Liver (tissue), 9 donors: ENCODE data around the gene PRR13. TPM values are rescaled to one million over a fixed set of nuclear protein-coding genes. Genes with fewer than 3 reads are reported as not detected.
"Not testable (repeated sequence)": the region's sequence is repeated elsewhere in the genome, so short reads cannot be mapped to it uniquely, and the experiment has no call there.

Experiments used
- DNase-seq: peaks from one replicate; pipeline ENCODE4 v3.0.0-alpha.2; 2017; ENCODE audit warnings: low spot score
- H3K27ac ChIP-seq, 2 donors: one replicate each; pipeline ENCODE4 v1.7.0; 2013; ENCODE audit warnings: inconsistent platforms in 2 of 2, low read length in 2 of 2, control low read depth in 1 of 2, low read depth in 1 of 2, mild to moderate bottlenecking in 1 of 2
- H3K27me3 ChIP-seq, 4 donors: one replicate each; pipeline versions ENCODE4 v1.6.1 to v1.7.0; 2013; ENCODE audit warnings: low read length in 3 of 4, inconsistent platforms in 1 of 4, mild to moderate bottlenecking in 1 of 4, moderate library complexity in 1 of 4; ENCODE audit not compliant: control insufficient read depth in 4 of 4, insufficient read depth in 4 of 4
- H3K36me3 ChIP-seq, 4 donors: one replicate each; pipeline versions ENCODE4 v1.6.1 to v1.7.0; 2013; ENCODE audit warnings: low read length in 3 of 4, mild to moderate bottlenecking in 3 of 4, low read depth in 1 of 4, moderate library complexity in 1 of 4; ENCODE audit not compliant: control insufficient read depth in 4 of 4, insufficient read depth in 3 of 4
- H3K4me1 ChIP-seq, 4 donors: one replicate each; pipeline versions ENCODE4 v1.6.1 to v1.7.0; 2013; ENCODE audit warnings: low read length in 3 of 4, mild to moderate bottlenecking in 3 of 4, moderate library complexity in 1 of 4; ENCODE audit not compliant: control insufficient read depth in 4 of 4, insufficient read depth in 4 of 4
- H3K4me3 ChIP-seq, 3 donors: one replicate each; pipeline versions ENCODE4 v1.6.1 to v1.7.0; 2013; ENCODE audit warnings: low read length in 3 of 3, control low read depth in 1 of 3, low read depth in 1 of 3, mild to moderate bottlenecking in 1 of 3
- H3K9ac ChIP-seq, 2 donors: one replicate each; pipeline ENCODE4 v1.7.0; 2013; ENCODE audit warnings: low read length in 2 of 2, mild to moderate bottlenecking in 2 of 2, moderate library complexity in 2 of 2, control low read depth in 1 of 2, low read depth in 1 of 2
- H3K9me3 ChIP-seq, 4 donors: one replicate each; pipeline versions ENCODE4 v1.6.1 to v1.7.0; 2013; ENCODE audit warnings: low read length in 3 of 4; ENCODE audit not compliant: control insufficient read depth in 4 of 4
- EGR1 ChIP-seq, 2 donors: IDR thresholded peaks; 2 replicates each; pipeline ENCODE4 v1.6.1; 2016 to 2018; ENCODE audit warnings: antibody characterized with exemption in 2 of 2, low read depth in 2 of 2
- FOXA1 ChIP-seq: IDR thresholded peaks from 2 replicates; pipeline ENCODE4 v1.6.1; 2016; ENCODE audit warnings: antibody characterized with exemption
- FOXA2 ChIP-seq: IDR thresholded peaks from 2 replicates; pipeline ENCODE4 v1.6.1; 2016; ENCODE audit warnings: antibody characterized with exemption
- GABPA ChIP-seq, 2 donors: IDR thresholded peaks in 1 of 2; conservative IDR thresholded peaks in 1 of 2; 2 replicates each; pipeline ENCODE4 v1.6.1; 2016; ENCODE audit warnings: antibody characterized with exemption in 2 of 2, mild to moderate bottlenecking in 1 of 2, moderate library complexity in 1 of 2
- HNF4A ChIP-seq, 2 donors: conservative IDR thresholded peaks; 2 replicates each; pipeline ENCODE4 v1.6.1; 2016; ENCODE audit warnings: antibody characterized with exemption in 2 of 2, mild to moderate bottlenecking in 2 of 2
- HNF4G ChIP-seq: IDR thresholded peaks from 2 replicates; pipeline ENCODE4 v1.6.1; 2016; ENCODE audit warnings: antibody characterized with exemption
- JUND ChIP-seq, 2 donors: IDR thresholded peaks; 2 replicates each; pipeline ENCODE4 v1.6.1; 2016; ENCODE audit warnings: antibody characterized with exemption in 2 of 2
- NR2F2 ChIP-seq: IDR thresholded peaks from 2 replicates; pipeline ENCODE4 v1.6.1; 2016; ENCODE audit warnings: antibody characterized with exemption
- RAD21 ChIP-seq, 2 donors: IDR thresholded peaks; 2 replicates each; pipeline ENCODE4 v1.6.1; 2016; ENCODE audit warnings: antibody characterized with exemption in 2 of 2, mild to moderate bottlenecking in 2 of 2
- RXRA ChIP-seq, 2 donors: IDR thresholded peaks; 2 replicates each; pipeline ENCODE4 v1.6.1; 2017 to 2018; ENCODE audit warnings: antibody characterized with exemption in 2 of 2, mild to moderate bottlenecking in 1 of 2
- SP1 ChIP-seq: IDR thresholded peaks from 2 replicates; pipeline ENCODE4 v1.6.1; 2018; ENCODE audit warnings: antibody characterized with exemption, mild to moderate bottlenecking
- TAF1 ChIP-seq: conservative IDR thresholded peaks from 2 replicates; pipeline ENCODE4 v1.6.1; 2016; ENCODE audit warnings: antibody characterized with exemption, mild to moderate bottlenecking
- YY1 ChIP-seq: IDR thresholded peaks from 2 replicates; pipeline ENCODE4 v1.6.1; 2016; ENCODE audit warnings: antibody characterized with exemption, mild to moderate bottlenecking
- WGBS: extraction: QIAGEN DNeasy Blood & Tissue Kit; methylation state at CpG from one replicate; pipeline ENCODE4 v1.1.7; 2013; 5-methylcytosine and 5-hydroxymethylcytosine counted together
- polyA plus RNA-seq, 2 donors: library from polyadenylated mRNA; stranded (reverse) in 1 of 2; unstranded in 1 of 2; fragments of 200-250 nt in 1 of 2; fragments of >200 nt in 1 of 2; fragmentation: Nextera tagmentation in 1 of 2; extraction: Ambion mirVana in 1 of 2; gene quantifications; one replicate each; pipeline versions ENCODE4 v1.2.1 to v1.2.3, GENCODE V29; 2013 to 2015
- total RNA-seq, 2 donors: library from RNA; depleted of rRNA; stranded (reverse); fragments of >200 nt; gene quantifications; one replicate each; pipeline ENCODE4 v1.2.3, GENCODE V29; 2014
- TF ChIP-seq, protein P1 (sequence below): IDR thresholded peaks from 2 replicates; pipeline ENCODE4 v1.6.1; 2016; ENCODE audit warnings: antibody characterized with exemption
- TF ChIP-seq, protein P2 (sequence below): fragments of 150-350 bp; IDR thresholded peaks from 2 replicates; pipeline ENCODE4 v1.5.1; 2017; ENCODE audit warnings: improper control_type of control experiment, low read depth, low read length; ENCODE audit not compliant: missing input control
- TF ChIP-seq, protein P3 (sequence below): IDR thresholded peaks from 2 replicates; pipeline ENCODE4 v1.6.1; 2016; ENCODE audit warnings: antibody characterized with exemption
- TF ChIP-seq, protein P4 (sequence below): IDR thresholded peaks from 2 replicates; pipeline ENCODE4 v1.6.1; 2016; ENCODE audit warnings: antibody characterized with exemption, mild to moderate bottlenecking
- TF ChIP-seq, protein P5 (sequence below): IDR thresholded peaks from 2 replicates; pipeline ENCODE4 v1.6.1; 2016; ENCODE audit warnings: antibody characterized with exemption
- donor health status: healthy.
- donor health status: healthy.
- donor health status: healthy.
- donor health status: healthy.
- donor health status: healthy.

The PRR13 gene
- total and polyA plus RNA-seq, 4 donors: 18.2 to 107 (median 61.3) TPM

DNA sequence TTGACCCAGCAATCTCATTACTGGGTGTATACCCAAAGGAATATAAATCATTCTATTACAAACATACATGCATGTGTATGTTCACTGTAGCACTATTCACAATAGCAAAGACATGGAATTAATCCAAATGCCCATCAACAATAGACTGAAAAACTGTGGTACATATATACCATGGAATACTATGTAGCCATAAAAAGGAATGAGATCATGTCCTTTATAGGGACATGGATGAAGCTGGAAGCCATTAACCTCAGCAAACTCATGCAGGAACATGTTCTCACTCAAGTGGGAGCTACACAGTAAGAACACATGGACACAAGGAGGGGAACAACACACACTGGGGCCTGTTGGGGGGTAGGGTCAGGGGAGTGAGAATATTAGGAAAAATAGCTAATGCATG lies 2.0 kb upstream of the PRR13 start:
- not testable (repeated sequence) for H3K9ac ChIP-seq, DNase-seq, H3K27me3 ChIP-seq, H3K27ac ChIP-seq, H3K4me3 ChIP-seq, H3K9me3 ChIP-seq, H3K36me3 ChIP-seq
- H3K4me1 ChIP-seq: peaks cover 0 to 19% (median 5%) of the 10 kb centered on the region in 4 donors

DNA sequence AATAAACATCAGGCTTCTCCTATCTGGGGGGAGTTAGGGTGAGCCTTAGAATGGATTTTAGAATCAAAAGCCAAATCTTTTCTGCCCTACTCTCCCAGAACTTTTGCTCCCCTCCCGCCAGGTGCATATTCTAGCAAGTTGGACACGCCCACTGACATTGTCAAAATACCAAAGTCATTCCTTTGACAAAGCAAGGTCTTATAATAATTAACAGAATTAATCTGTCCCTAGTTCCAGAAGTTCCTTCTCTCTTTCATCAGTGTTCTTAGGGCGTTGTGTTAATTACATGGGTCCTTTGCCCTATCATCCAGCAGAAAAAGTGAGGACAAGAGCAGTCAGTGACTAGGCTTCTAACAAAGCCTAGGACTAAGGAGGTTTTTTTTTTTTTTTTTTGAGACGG lies 2.4 kb downstream of the PRR13 start:
- Histone ChIP-seq H3K27ac (no peak overlapping the region), H3K36me3 (peaks cover 3 to 18% (median 12%) of the 10 kb centered on the region in 4 donors), H3K9ac (no peak overlapping the region), H3K4me1 (peaks cover 0 to 19% (median 5%) of the 10 kb centered on the region in 4 donors), H3K4me3 (no peak overlapping the region), H3K9me3 (no peaks in the 10 kb centered on the region), H3K27me3 (no peaks in the 10 kb centered on the region)
- 82% methylated on average over 4 of the region's 4 CpGs for WGBS
- TF ChIP-seq GABPA (IDR thresholded peaks at IDR 0.05 in 1 of 2, conservative IDR thresholded peaks at IDR 0.05 in 1 of 2) (no peak), RXRA (IDR thresholded peaks at IDR 0.05) (no peak), NR2F2 (no peak), RAD21 (IDR thresholded peaks at IDR 0.05) (no peak), TAF1 (no peak), FOXA2 (no peak), FOXA1 (no peak), HNF4G (no peak), SP1 (no peak), EGR1 (IDR thresholded peaks at IDR 0.05; ENCODE audit: low read depth in 2 of 2) (no peak), HNF4A (conservative IDR thresholded peaks at IDR 0.05) (no peak), JUND (IDR thresholded peaks at IDR 0.05) (no peak), YY1 (no peak)
- TF ChIP-seq, protein P1, sequence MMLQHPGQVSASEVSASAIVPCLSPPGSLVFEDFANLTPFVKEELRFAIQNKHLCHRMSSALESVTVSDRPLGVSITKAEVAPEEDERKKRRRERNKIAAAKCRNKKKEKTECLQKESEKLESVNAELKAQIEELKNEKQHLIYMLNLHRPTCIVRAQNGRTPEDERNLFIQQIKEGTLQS: no peak
- TF ChIP-seq, protein P2, sequence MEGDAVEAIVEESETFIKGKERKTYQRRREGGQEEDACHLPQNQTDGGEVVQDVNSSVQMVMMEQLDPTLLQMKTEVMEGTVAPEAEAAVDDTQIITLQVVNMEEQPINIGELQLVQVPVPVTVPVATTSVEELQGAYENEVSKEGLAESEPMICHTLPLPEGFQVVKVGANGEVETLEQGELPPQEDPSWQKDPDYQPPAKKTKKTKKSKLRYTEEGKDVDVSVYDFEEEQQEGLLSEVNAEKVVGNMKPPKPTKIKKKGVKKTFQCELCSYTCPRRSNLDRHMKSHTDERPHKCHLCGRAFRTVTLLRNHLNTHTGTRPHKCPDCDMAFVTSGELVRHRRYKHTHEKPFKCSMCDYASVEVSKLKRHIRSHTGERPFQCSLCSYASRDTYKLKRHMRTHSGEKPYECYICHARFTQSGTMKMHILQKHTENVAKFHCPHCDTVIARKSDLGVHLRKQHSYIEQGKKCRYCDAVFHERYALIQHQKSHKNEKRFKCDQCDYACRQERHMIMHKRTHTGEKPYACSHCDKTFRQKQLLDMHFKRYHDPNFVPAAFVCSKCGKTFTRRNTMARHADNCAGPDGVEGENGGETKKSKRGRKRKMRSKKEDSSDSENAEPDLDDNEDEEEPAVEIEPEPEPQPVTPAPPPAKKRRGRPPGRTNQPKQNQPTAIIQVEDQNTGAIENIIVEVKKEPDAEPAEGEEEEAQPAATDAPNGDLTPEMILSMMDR: no peak
- TF ChIP-seq, protein P3, sequence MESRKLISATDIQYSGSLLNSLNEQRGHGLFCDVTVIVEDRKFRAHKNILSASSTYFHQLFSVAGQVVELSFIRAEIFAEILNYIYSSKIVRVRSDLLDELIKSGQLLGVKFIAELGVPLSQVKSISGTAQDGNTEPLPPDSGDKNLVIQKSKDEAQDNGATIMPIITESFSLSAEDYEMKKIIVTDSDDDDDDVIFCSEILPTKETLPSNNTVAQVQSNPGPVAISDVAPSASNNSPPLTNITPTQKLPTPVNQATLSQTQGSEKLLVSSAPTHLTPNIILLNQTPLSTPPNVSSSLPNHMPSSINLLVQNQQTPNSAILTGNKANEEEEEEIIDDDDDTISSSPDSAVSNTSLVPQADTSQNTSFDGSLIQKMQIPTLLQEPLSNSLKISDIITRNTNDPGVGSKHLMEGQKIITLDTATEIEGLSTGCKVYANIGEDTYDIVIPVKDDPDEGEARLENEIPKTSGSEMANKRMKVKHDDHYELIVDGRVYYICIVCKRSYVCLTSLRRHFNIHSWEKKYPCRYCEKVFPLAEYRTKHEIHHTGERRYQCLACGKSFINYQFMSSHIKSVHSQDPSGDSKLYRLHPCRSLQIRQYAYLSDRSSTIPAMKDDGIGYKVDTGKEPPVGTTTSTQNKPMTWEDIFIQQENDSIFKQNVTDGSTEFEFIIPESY: no peak
- TF ChIP-seq, protein P4, sequence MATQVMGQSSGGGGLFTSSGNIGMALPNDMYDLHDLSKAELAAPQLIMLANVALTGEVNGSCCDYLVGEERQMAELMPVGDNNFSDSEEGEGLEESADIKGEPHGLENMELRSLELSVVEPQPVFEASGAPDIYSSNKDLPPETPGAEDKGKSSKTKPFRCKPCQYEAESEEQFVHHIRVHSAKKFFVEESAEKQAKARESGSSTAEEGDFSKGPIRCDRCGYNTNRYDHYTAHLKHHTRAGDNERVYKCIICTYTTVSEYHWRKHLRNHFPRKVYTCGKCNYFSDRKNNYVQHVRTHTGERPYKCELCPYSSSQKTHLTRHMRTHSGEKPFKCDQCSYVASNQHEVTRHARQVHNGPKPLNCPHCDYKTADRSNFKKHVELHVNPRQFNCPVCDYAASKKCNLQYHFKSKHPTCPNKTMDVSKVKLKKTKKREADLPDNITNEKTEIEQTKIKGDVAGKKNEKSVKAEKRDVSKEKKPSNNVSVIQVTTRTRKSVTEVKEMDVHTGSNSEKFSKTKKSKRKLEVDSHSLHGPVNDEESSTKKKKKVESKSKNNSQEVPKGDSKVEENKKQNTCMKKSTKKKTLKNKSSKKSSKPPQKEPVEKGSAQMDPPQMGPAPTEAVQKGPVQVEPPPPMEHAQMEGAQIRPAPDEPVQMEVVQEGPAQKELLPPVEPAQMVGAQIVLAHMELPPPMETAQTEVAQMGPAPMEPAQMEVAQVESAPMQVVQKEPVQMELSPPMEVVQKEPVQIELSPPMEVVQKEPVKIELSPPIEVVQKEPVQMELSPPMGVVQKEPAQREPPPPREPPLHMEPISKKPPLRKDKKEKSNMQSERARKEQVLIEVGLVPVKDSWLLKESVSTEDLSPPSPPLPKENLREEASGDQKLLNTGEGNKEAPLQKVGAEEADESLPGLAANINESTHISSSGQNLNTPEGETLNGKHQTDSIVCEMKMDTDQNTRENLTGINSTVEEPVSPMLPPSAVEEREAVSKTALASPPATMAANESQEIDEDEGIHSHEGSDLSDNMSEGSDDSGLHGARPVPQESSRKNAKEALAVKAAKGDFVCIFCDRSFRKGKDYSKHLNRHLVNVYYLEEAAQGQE: no peak
- TF ChIP-seq, protein P5, sequence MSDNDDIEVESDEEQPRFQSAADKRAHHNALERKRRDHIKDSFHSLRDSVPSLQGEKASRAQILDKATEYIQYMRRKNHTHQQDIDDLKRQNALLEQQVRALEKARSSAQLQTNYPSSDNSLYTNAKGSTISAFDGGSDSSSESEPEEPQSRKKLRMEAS: no peak
- DNase-seq: no peak

DNA sequence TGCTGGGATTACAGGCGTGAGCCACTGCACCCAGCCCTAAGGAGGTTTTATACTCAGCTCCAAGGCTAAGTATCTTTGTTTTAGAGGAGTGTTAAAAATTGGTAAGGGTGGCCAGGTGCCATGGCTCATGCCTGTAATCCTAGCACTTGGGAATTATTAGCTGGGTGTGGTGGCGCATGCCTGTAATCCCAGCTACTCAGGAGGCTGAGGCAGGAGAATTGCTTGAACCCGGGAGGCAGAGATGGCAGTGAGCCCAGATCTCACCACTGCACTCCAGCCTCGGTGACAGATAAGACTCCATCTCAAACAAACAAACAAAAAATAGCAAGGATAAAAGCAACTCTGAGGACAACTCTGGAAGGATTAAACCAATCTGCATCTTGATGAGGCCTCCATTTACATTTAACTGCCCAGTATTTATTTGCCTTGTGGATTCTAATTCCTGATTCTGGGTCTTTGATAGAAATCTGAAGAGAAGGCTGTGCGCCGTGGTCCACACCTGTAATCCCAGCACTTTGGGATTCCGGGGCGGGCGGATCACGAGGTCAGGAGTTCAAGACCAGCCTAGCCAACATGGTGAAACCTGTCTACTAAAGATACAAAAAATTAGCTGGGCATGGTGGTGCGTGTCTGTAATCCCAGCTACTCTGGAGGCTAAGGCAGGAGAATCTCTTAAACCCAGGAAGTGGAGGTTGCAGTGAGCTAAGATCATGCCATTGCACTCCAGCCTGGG lies 3.2 kb downstream of the PRR13 start:
- H3K9ac ChIP-seq, H3K4me3 ChIP-seq, H3K9me3 ChIP-seq, H3K27ac ChIP-seq, DNase-seq, H3K27me3 ChIP-seq: not testable (repeated sequence)
- WGBS: 88% methylated on average over 11 of the region's 11 CpGs
- Histone ChIP-seq H3K36me3 (peaks cover 3 to 18% (median 12%) of the 10 kb centered on the region in 4 donors), H3K4me1 (peaks cover 0 to 19% (median 5%) of the 10 kb centered on the region in 4 donors)
